ENCODE data around the gene THSD8. TPM values are rescaled to one million over a fixed set of nuclear protein-coding genes. Genes with fewer than 3 reads are reported as not detected.

The THSD8 gene
- total RNA-seq, 1 experiment from 2014 or later: 14.0 TPM

GRCh38 chr19:12799742-12800465 is 2.0 kb upstream of the THSD8 start:
- BruUV-seq (replicated peaks): TSS peak; percentile 56
- CTCF ChIA-PET: no interaction called here
- no peak for TF ChIP-seq CTCF (IDR thresholded peaks at IDR 0.05; ENCODE audit: unreplicated experiment)
- H3K4me1 Mint-ChIP-seq (ENCODE audit: low read depth, unreplicated experiment): peaks cover 21% of the 10 kb centered on the region
- no peak overlapping the region for H3K27ac Mint-ChIP-seq (ENCODE audit: unreplicated experiment)
- H3K27me3 Mint-ChIP-seq (ENCODE audit: unreplicated experiment): no peaks in the 10 kb centered on the region
- H3K4me3 Mint-ChIP-seq (ENCODE audit: low read depth, unreplicated experiment): peak overlapping the region; percentile 59
- intact Hi-C loops (cut with micrococcal nuclease; ENCODE audit: unreplicated experiment): no loop called here
- DNase-seq: no peak
- peaks cover 52% of the 10 kb centered on the region for H3K36me3 Mint-ChIP-seq (ENCODE audit: insufficient read depth, unreplicated experiment)
- H3K9me3 Mint-ChIP-seq (ENCODE audit: low read depth, unreplicated experiment): no peaks in the 10 kb centered on the region

GRCh38 chr19:12800466-12800770 is 1.5 kb upstream of the THSD8 start:
- BruUV-seq (replicated peaks): no TSS peak
- intact Hi-C loops (cut with micrococcal nuclease; ENCODE audit: unreplicated experiment): no loop called here
- peaks cover 47% of the 10 kb centered on the region for H3K36me3 Mint-ChIP-seq (ENCODE audit: insufficient read depth, unreplicated experiment)

GRCh38 chr19:12800923-12801465 is 875 bp upstream of the THSD8 start:
- TF ChIP-seq CTCF (IDR thresholded peaks at IDR 0.05; ENCODE audit: unreplicated experiment): no peak
- peak; percentile 2 for DNase-seq
- no peaks in the 10 kb centered on the region for H3K27me3 Mint-ChIP-seq (ENCODE audit: unreplicated experiment)
- H3K4me3 Mint-ChIP-seq (ENCODE audit: low read depth, unreplicated experiment): peak overlapping the region; percentile 59
- H3K4me1 Mint-ChIP-seq (ENCODE audit: low read depth, unreplicated experiment): peaks cover 15% of the 10 kb centered on the region
- peaks cover 47% of the 10 kb centered on the region for H3K36me3 Mint-ChIP-seq (ENCODE audit: insufficient read depth, unreplicated experiment)
- H3K9me3 Mint-ChIP-seq (ENCODE audit: low read depth, unreplicated experiment): no peaks in the 10 kb centered on the region
- no TSS peak for BruUV-seq (replicated peaks)
- CTCF ChIA-PET: no interaction called here
- H3K27ac Mint-ChIP-seq (ENCODE audit: unreplicated experiment): peak overlapping the region; percentile 52
- intact Hi-C loops (cut with micrococcal nuclease; ENCODE audit: unreplicated experiment): no loop called here

More at GRCh38 chr19:12800466-12800770, 1.5 kb upstream of the THSD8 start:
- H3K27ac Mint-ChIP-seq (ENCODE audit: unreplicated experiment): peak overlapping the region; percentile 52
- DNase-seq: no peak
- no peaks in the 10 kb centered on the region for H3K9me3 Mint-ChIP-seq (ENCODE audit: low read depth, unreplicated experiment)
- TF ChIP-seq CTCF (IDR thresholded peaks at IDR 0.05; ENCODE audit: unreplicated experiment): no peak
- H3K27me3 Mint-ChIP-seq (ENCODE audit: unreplicated experiment): no peaks in the 10 kb centered on the region
- peaks cover 20% of the 10 kb centered on the region for H3K4me1 Mint-ChIP-seq (ENCODE audit: low read depth, unreplicated experiment)
- H3K4me3 Mint-ChIP-seq (ENCODE audit: low read depth, unreplicated experiment): peak overlapping the region; percentile 59
- CTCF ChIA-PET: no interaction called here

GRCh38 chr19:12802267-12803106 is 618 bp downstream of the THSD8 start:
- H3K27me3 Mint-ChIP-seq (ENCODE audit: unreplicated experiment): no peaks in the 10 kb centered on the region
- no TSS peak for BruUV-seq (replicated peaks)
- peak overlapping the region; percentile 59 for H3K4me3 Mint-ChIP-seq (ENCODE audit: low read depth, unreplicated experiment)
- H3K4me1 Mint-ChIP-seq (ENCODE audit: low read depth, unreplicated experiment): peaks cover 16% of the 10 kb centered on the region
- CTCF ChIA-PET: interaction anchor here (1.2 kb wide), 1 partner anchor 42 kb away, joined by 3 read pairs; no protein-coding TSS in a partner anchor
- DNase-seq: no peak
- no peak overlapping the region for H3K27ac Mint-ChIP-seq (ENCODE audit: unreplicated experiment)
- intact Hi-C loops (cut with micrococcal nuclease; ENCODE audit: unreplicated experiment): no loop called here
- no peaks in the 10 kb centered on the region for H3K9me3 Mint-ChIP-seq (ENCODE audit: low read depth, unreplicated experiment)
- H3K36me3 Mint-ChIP-seq (ENCODE audit: insufficient read depth, unreplicated experiment): peaks cover 51% of the 10 kb centered on the region
- TF ChIP-seq CTCF (IDR thresholded peaks at IDR 0.05; ENCODE audit: unreplicated experiment): no peak

Data from Calu3 (cell line).